ENCODE measurements around the gene STK11. TPM values are rescaled to one million over a fixed set of nuclear protein-coding genes. Genes with fewer than 3 reads are reported as not detected.
A peak's percentile ranks its signal among the peaks of the same experiment; 100 is the strongest.

STK11 gene
- total and polyA plus RNA-seq, 2 of the 4 experiments (the other 2 are of a cell fraction), result 39.3 to 42.8 TPM

DNA sequence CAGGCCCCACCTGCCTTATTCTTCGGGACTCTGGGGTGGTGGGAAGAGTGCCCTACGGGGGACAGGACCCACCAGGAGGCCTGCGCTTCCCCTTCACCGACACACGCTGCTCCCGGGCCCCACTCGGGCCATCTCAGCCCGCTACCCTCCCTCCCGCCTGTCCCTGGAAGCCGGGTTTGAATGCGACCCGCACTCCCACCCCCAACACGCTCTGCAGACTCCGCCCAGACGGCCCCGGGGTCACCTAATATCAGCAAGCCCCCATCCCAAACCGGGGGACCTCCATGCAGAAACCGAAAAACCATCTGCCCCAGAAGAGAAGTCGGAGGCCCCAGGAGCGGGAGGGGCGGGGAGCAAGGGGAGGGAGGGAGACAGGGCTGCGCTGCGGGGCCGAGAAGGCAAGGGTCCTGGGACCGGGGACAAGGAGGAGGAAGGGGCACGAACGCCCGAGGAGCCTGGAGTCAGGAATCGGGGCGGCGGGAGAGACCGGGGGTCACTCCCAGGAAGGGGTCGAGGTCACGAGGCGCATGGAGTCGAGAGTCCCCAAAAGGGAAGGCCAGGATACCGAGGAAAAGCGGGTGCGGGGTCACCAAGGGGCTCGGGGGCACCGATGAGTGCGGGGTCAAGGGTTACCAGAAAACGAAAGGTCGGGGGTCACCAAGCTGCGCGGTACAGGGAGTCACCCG is 32.3 kb upstream of the STK11 start:
- intact Hi-C loops (cut with micrococcal nuclease) (loop anchor here (5.0 kb wide), 1 partner anchor 41 kb away; no protein-coding TSS in a partner anchor), dilution Hi-C loops (cut with HindIII; ENCODE audit: low sequenced_read_pairs, unreplicated experiment) (no loop called here)
- H3K4me1 ChIP-seq (ENCODE audit: control insufficient read depth, insufficient read depth, low read length), result peaks cover 44% of the 10 kb centered on the region

More for the DNA sequence above, 32.3 kb upstream of the STK11 start:
- Histone ChIP-seq H3K79me1 (ENCODE audit: low read depth in 1 of 2, low read length in 2 of 2) (peaks cover 6 to 55% of the 10 kb centered on the region in 2 experiments; a peak in 3 of 4 replicates), H3K4me2 (ENCODE audit: low read depth, low read length) (peak overlapping the region; percentile 90), H4K91ac (ENCODE audit: insufficient read depth, low read depth, low read length) (peak overlapping the region; percentile 92), H2AFZ (replicated peaks; ENCODE audit: low read length, poor library complexity) (peak overlapping the region; percentile 2), H2BK15ac (ENCODE audit: low read depth, low read length) (peak overlapping the region; percentile 61; the same call in 1 of the 3 replicates), H2AK9ac (replicated peaks; ENCODE audit: low read depth, low read length, poor library complexity) (peak overlapping the region; percentile 82), H3K27ac (ENCODE audit: insufficient read depth, low read length) (peak overlapping the region; percentile 99), H4K20me1 (ENCODE audit: insufficient read depth, low read length) (peaks cover 38% of the 10 kb centered on the region), H4K5ac (ENCODE audit: low read depth, low read length) (peak overlapping the region; percentile 93), H3K18ac (ENCODE audit: low read depth, low read length) (peak overlapping the region; percentile 78), H2AK5ac (ENCODE audit: low read depth, low read length) (peak overlapping the region; percentile 79), H2BK5ac (ENCODE audit: low read depth, low read length, poor library complexity, severe bottlenecking) (peak overlapping the region; percentile 72), H3K14ac (replicated peaks; ENCODE audit: low read depth, low read length) (peak overlapping the region; percentile 95), H3K9me1 (ENCODE audit: insufficient read depth, low read length) (peaks cover 24% of the 10 kb centered on the region), H3K4me3 (ENCODE audit: insufficient read depth, low read depth, low read length) (peak overlapping the region; percentile 92), H4K8ac (ENCODE audit: low read depth in 2 of 2, low read length in 2 of 2) (peak overlapping the region; percentile 68 to 92), H3K23ac (ENCODE audit: low read depth, low read length) (peak overlapping the region; percentile 94), H2BK120ac (ENCODE audit: low read depth, low read length) (peak overlapping the region; percentile 67), H3K9ac (ENCODE audit: low read depth, low read length) (peak overlapping the region; percentile 99), H3K9me3 (ENCODE audit: control insufficient read depth, insufficient read depth, low read length) (peaks cover 2% of the 10 kb centered on the region; the same call in 1 of the 2 replicates), H3K56ac (ENCODE audit: extremely low read depth, insufficient read depth, low read length) (peak overlapping the region; percentile 85), H3K36me3 (ENCODE audit: control insufficient read depth, insufficient read depth, low read length) (peaks cover 2% of the 10 kb centered on the region), H3K4ac (ENCODE audit: low read depth, low read length) (peak overlapping the region; percentile 94), H2BK20ac (ENCODE audit: low read depth, low read length) (no peak overlapping the region), H3K27me3 (ENCODE audit: control insufficient read depth, insufficient read depth, low read length) (no peaks in the 10 kb centered on the region)
- POLR2A ChIA-PET (ENCODE audit: unreplicated experiment), result no interaction called here
- CTCF ChIA-PET, result interaction anchor here (0.6 kb wide), 1 partner anchor 60 kb away, joined by 3 read pairs; no protein-coding TSS in a partner anchor
- DNase-seq (no peak), ATAC-seq (ENCODE audit: low read depth) (no peak)
- WGBS, 2 experiments (ENCODE audit: extremely low coverage in 2 of 2, insufficient read length in 1 of 2), result 0% methylated on average over 16 of the region's 47 CpGs; no CpG with 5 or more reads in 1 of the 2 experiments
- TF ChIP-seq RFX5 (IDR thresholded peaks at IDR 0.05; ENCODE audit: low read depth, low read length) (no peak), SMC3 (IDR thresholded peaks at IDR 0.05; ENCODE audit: low read depth, low read length) (no peak), MXI1 (IDR thresholded peaks at IDR 0.05; ENCODE audit: borderline replicate concordance, low read depth, low read length) (no peak), MAZ (IDR thresholded peaks at IDR 0.05; ENCODE audit: borderline replicate concordance, low read depth, low read length) (0 out of 2 replicates have a peak, but pooled peaks have one; percentile 46), RCOR1 (IDR thresholded peaks at IDR 0.05; ENCODE audit: insufficient replicate concordance, low read length) (no peak)
- in situ Hi-C loops (cut with MboI; ENCODE audit: low sequenced_read_pairs), result no loop called here
- BruUV-seq (replicated peaks), result TSS peak; percentile 42

All from IMR-90 (cell line).